Measurements from ENCODE around the gene GTF3C5. TPM values are rescaled to one million over a fixed set of nuclear protein-coding genes. Genes with fewer than 3 reads are reported as not detected.
"Not testable (repeated sequence)": the region's sequence is repeated elsewhere in the genome, so short reads cannot be mapped to it uniquely, and the experiment has no call there.

GTF3C5 gene
- total RNA-seq, 4 donors from 2014 or later = 44.2 to 90.2 (median 55.4) TPM

GRCh38 chr9:133060417-133060841 is 29.6 kb downstream of the GTF3C5 start:
- intact Hi-C loops (cut with DNase I; ENCODE audit: low total_unique reads) = no loop called here
- TF ChIP-seq CTCF (IDR thresholded peaks at IDR 0.05) = no peak
- no peak for TF ChIP-seq POLR2A (IDR thresholded peaks at IDR 0.05)
- WGBS, 2 donors = 70 to 73% methylated on average over 6 of the region's 6 CpGs
- no peak overlapping the region for H3K4me3 ChIP-seq (ENCODE audit: low read depth, poor library complexity, severe bottlenecking)
- no peak for DNase-seq (ENCODE audit: low spot score in 2 of 2)

GRCh38 chr9:133061019-133061763 is 30.4 kb downstream of the GTF3C5 start:
- DNase-seq (ENCODE audit: low spot score in 2 of 2); intact Hi-C loops (cut with DNase I; ENCODE audit: low total_unique reads); H3K4me3 ChIP-seq (ENCODE audit: low read depth, poor library complexity, severe bottlenecking): not testable (repeated sequence)
- WGBS, 2 donors = 44 to 49% methylated on average over 13 to 14 of the region's 14 CpGs

GRCh38 chr9:133061764-133062145 is 31.0 kb downstream of the GTF3C5 start, which contains the start of gene CEL:
Gene CEL (plus strand): TSS chr9:133061981. CDS start chr9:133062003, 22 bp downstream.
- WGBS, 2 donors = 74% methylated on average over 4 of the region's 9 CpGs; no CpG with 5 or more reads in 1 of the 2 donors
- DNase-seq (ENCODE audit: low spot score in 2 of 2); H3K4me3 ChIP-seq (ENCODE audit: low read depth, poor library complexity, severe bottlenecking); intact Hi-C loops (cut with DNase I; ENCODE audit: low total_unique reads): not testable (repeated sequence)

GRCh38 chr9:133062569-133062968 is 31.8 kb downstream of the GTF3C5 start:
- intact Hi-C loops (cut with DNase I; ENCODE audit: low total_unique reads); H3K4me3 ChIP-seq (ENCODE audit: low read depth, poor library complexity, severe bottlenecking); DNase-seq (ENCODE audit: low spot score in 2 of 2): not testable (repeated sequence)
- 35 to 48% methylated on average over 6 to 7 of the region's 8 CpGs for WGBS, 2 donors

GRCh38 chr9:133063159-133063499 is 32.3 kb downstream of the GTF3C5 start:
- intact Hi-C loops (cut with DNase I; ENCODE audit: low total_unique reads) = no loop called here
- TF ChIP-seq POLR2A (IDR thresholded peaks at IDR 0.05) (no peak), CTCF (IDR thresholded peaks at IDR 0.05) (no peak)
- WGBS, 2 donors = 55 to 94% methylated on average over 3 to 8 of the region's 8 CpGs

GRCh38 chr9:133063500-133064231 is 32.9 kb downstream of the GTF3C5 start:
- intact Hi-C loops (cut with DNase I; ENCODE audit: low total_unique reads) = no loop called here
- no peak for TF ChIP-seq POLR2A (IDR thresholded peaks at IDR 0.05)
- no peak for TF ChIP-seq CTCF (IDR thresholded peaks at IDR 0.05)
- DNase-seq (ENCODE audit: low spot score in 2 of 2) = no peak
- H3K4me3 ChIP-seq (ENCODE audit: low read depth, poor library complexity, severe bottlenecking) = no peak overlapping the region
- WGBS, 2 donors = 63 to 75% methylated on average over 13 to 14 of the region's 14 CpGs

More at GRCh38 chr9:133063159-133063499, 32.3 kb downstream of the GTF3C5 start:
- H3K4me3 ChIP-seq (ENCODE audit: low read depth, poor library complexity, severe bottlenecking) = no peak overlapping the region
- no peak for DNase-seq (ENCODE audit: low spot score in 2 of 2)

- intact Hi-C loops (cut with DNase I; ENCODE audit: low total_unique reads) = no loop called here
- no peak overlapping the region for H3K4me3 ChIP-seq (ENCODE audit: low read depth, poor library complexity, severe bottlenecking)
- TF ChIP-seq CTCF (IDR thresholded peaks at IDR 0.05) (no peak), POLR2A (IDR thresholded peaks at IDR 0.05) (no peak)
- DNase-seq (ENCODE audit: low spot score in 2 of 2) = no peak
- 73 to 75% methylated on average over 20 to 22 of the region's 30 CpGs for WGBS, 2 donors
Observed at GRCh38 chr9:133064241-133065069, 33.7 kb downstream of the GTF3C5 start.
